HG02588 (cell line): ENCODE data around the gene WDR86.

Experiments used
- ATAC-seq: cut with Tn5 transposase; IDR thresholded peaks from one replicate; pipeline ENCODE4 v1.9.1; 2021; ENCODE audit warnings: mild to moderate bottlenecking, moderate library complexity; ENCODE audit not compliant: unreplicated experiment

Gene WDR86

GRCh38 chr7:151409667-151410404 is at the start of gene WDR86:
WDR86 (minus strand) TSS chr7:151410038; CDS start chr7:151409589, 449 bp downstream.
- no peak for ATAC-seq

GRCh38 chr7:151457534-151457933 is 47.7 kb upstream of the WDR86 start:
- ATAC-seq = no peak

DNA sequence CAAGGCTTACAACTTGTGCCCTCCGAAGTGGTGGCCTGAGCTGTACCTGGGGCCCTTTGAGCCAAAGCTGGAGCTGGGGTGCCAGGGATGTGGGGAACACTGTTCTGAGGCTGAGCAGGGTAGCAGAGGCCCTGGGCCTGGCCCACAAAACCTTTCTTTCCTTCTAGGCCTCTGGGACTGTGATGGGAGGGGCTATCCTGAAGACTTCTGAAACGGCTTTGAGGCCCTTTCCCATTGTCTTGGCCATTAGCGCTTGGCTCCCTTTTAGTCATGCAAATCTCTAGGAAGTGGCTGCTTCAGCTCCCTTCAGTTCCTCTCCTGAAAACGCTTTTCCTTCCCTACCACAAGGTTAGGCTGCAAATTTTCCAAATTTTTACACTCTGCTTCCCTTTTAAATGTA is 46.9 kb upstream of the WDR86 start:
- no peak for ATAC-seq

DNA sequence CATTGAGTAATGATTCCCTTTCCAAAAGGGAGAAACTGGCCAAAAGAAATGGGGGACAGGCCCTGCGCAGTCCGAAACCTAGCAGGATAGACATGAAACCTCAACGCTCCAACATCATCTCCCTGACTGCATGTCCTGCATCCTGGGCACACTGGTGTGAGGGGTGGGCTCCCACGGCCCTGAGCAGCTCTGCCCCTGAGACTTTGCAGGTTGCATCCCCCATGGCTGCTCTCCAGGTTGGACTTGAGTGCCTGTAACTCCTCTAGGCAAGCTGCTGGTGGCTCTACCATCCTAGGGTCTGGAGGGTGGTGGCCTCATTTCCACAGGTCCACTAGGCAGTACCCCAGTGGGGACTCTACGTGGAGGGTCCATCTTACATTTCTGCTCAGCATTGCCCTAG is 46.4 kb upstream of the WDR86 start:
- no peak for ATAC-seq

- no peak for ATAC-seq
Observed at GRCh38 chr7:151455690-151456089, 45.9 kb upstream of the WDR86 start.

DNA sequence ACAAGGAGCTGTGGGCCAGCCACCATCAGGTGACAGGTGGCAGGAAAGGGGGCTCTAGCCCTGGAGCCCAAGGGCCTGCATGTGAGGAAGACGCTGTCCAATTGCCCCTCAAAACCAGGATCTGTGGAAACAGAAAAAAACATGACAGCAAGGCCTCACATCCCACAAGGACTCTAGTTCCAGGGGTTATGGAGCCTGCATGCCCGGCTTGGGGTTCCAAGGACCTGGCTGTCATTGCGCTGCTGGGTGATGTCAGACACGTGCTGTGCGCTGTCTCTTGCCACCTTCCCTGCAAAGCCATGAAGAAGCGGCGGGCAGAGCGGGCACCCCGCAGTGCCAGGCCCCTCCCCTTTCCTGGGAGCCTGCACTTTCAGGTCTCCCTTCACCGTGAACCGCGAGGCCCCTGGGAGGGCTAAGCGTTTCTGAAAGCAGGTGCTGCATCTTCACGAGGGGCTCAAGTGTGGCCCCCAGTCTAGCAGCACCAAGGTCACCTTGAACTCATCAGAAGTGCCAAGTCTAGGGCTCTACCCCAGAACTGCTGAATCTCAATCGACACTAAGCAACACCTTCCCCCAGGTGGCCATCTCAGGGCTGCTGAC is 45.2 kb upstream of the WDR86 start:
- ATAC-seq = no peak

- no peak for ATAC-seq
Observed at GRCh38 chr7:151454305-151454704, 44.5 kb upstream of the WDR86 start.

- no peak for ATAC-seq
Observed at GRCh38 chr7:151453326-151453791, 43.5 kb upstream of the WDR86 start.

- no peak for ATAC-seq
Observed at GRCh38 chr7:151452680-151453325, 43.0 kb upstream of the WDR86 start.

DNA sequence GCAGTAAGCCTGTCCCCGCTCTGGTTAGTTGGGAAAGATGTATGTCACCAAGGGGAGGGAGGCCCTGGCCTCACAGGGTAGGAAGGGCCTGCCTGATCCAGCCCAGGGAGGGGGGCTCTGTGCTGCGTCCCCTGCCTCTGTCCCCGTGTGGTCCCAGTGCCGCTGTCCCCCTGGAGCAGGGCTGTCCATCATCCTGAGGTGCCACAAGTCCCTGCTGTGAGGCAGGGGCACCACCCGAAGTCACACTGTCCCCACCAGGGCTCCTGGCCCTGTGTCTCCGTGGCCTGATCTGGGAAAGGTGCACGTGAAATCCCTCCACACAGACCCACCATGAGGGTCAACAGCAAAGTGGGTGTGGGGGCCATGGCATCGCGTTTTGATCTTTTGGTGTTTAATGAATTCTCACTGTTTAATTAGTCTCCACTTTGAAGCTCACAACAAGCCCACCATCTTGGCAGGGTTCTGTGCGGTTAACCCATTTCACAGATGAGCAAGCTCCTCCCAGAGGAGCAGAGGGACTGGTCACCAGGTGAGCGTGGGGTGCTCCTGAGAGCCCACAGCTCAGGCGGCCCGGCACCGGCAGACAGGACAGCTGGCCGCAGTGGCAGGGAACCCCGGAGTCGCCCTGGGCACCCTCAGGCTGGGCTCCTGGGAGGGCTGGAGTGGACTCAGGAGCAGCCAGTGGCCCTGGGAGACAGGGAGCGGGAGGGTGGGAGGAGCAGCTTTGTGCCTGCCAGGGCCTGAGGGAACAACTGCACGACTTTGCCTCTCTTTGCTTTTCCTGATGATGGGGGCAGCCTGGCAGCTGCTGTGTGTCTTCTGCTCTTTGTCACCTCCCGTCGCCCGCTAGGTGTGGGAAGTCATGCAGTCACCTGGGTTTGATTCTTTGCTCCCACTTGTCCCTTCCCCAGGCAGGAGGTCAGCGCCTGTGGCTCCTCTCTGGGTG is 42.1 kb upstream of the WDR86 start:
- no peak for ATAC-seq

GRCh38 chr7:151451156-151451555 is 41.3 kb upstream of the WDR86 start:
- no peak for ATAC-seq

GRCh38 chr7:151449990-151450389 is 40.2 kb upstream of the WDR86 start:
- ATAC-seq = no peak

DNA sequence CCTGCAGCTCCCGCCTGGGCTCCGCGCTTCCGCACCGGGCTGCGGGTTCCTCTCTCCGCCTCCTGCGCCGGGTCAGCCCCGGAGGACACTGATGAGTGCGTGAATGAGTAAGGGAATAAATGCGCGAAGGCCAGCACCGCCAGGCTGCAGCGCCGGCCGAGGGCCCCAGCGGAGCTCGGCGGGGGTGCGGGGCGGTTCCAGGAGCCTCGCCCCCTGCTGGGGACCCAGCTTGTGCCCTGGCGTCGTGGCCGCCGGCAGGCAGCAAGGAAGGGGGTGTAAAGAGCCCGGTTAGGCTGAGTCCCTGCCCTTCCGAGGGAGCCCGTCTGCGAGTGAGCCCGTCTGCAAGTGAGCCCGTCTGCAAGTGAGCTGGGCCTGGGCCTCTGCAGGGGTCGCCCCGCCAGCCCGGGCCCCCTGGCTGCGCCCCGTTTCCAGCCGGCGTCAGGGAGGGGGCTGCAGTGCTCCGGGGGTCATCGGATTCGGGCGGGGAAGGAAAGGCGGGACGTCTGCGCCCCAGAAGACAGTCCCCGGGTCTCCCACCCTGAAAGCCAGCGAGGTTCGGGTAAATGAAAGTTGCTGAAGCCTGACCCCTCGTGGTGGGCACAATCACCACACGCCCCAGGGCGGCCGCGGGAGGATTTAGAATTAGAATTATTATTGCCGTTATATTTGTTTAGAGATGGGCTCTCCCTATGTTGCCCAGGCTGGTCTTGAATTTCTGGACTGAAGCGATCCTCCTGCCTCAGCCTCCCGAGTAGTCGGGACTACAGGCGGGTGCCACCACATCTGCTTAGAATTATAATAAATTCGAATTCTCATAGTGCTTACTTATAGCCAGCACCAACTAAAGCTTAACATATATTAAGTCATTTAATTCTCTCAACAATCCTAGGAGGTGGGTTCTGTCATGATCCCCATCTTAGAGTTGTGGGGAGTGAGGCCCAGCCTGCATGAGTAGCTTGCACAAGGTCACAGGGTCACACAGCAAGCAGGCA is 38.7 kb upstream of the WDR86 start:
- peak; percentile 61 for ATAC-seq

DNA sequence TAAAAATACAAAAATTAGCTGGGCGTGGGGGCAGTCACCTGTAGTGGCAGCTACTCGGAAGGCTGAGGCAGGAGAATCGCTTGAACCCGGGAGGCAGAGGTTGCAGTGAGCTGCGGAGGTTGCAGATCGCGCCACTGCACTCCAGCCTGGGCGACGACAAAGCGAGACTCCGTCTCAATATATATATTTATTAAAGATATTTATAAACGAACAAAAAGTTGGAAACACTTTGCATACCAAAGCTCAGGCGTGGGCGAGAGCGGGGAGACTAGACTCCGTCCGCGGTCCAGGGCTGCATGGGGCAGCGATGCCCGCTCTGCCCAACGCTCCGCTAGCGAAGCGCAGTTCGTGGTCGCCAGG is 38.0 kb upstream of the WDR86 start:
- ATAC-seq = no peak

DNA sequence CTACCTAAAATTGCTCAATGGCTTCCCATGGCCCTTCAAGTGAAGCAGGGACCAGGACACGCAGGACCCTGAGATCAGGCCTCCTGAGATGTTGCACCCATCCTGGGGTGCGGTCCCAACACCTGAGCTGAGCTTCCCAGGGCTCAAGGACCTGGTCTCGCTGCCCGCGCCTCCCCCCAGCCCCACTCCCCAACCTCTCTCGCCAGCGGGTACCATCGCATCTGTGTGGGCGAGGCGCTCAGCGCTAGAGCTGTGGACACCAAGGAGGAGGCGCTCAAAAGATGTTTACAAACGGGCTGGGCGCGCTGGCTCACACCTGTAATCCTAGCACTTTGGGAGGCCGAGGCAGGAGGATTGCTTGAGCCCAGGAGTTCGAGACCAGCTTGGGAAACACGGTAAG is 37.5 kb upstream of the WDR86 start:
- ATAC-seq = no peak

- ATAC-seq = no peak
Observed at GRCh38 chr7:151446412-151446811, 36.6 kb upstream of the WDR86 start.

- ATAC-seq = no peak
Observed at GRCh38 chr7:151444632-151445031, 34.8 kb upstream of the WDR86 start.

DNA sequence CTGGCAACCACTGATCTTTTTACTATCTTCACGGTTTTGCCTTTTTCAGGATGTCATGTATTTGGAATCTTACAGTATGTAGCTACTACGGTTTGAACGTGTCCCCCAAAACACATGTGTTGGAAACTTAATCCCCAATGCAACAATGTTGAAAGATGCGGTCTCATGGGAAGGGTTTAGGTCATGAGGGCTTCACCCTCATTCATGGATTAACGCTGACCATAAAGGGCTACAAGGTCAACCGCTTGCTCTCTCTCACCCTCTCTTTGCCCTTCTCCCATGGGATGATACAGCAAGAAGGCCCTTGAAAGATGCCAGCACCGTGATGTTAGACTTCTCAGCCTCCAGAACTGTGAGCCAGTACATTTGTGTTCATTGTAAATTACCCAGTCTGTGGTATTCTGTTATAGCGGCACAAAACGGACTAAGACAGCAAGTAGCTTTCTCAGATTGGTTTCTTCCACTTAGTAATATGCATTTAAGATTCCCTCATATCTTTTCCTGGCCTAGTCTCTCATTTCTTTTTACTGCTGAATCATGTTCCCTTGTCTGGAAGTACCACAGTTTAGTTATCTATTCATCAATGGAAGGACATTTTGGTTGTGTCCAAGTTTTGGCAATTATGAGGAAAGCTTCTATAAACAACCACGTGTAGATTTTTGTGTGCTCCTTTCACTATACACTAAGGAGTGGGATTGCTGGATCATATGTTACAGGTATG is 33.1 kb upstream of the WDR86 start:
- no peak for ATAC-seq

- ATAC-seq = no peak
Observed at GRCh38 chr7:151440799-151441445, 31.1 kb upstream of the WDR86 start.
